HG02642 (cell line): ENCODE results near the gene PRR19.

Source experiments
- ATAC-seq: cut with Tn5 transposase; IDR thresholded peaks from one replicate; pipeline ENCODE4 v1.9.1; 2021; ENCODE audit warnings: mild to moderate bottlenecking; ENCODE audit not compliant: unreplicated experiment, poor library complexity

Gene PRR19

DNA sequence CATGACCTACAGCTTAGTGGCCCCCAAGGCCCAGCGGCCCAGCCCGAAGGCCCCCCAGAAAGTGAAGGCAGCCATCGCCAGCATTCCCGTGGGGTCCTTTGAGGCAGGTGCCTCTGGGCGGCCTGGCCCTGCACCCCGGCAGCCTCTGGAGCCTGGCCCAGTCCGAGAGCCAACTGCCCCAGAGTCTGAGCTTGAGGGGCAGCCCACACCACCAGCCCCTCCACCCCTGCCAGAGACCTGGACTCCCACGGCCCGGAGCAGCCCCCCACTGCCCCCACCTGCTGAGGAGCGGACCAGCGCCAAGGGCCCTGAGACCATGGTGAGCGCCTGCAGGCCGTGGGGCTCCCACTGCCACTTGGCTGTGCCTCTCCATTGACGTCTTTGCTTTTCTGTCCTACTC lies 9.0 kb upstream of the PRR19 start:
- ATAC-seq = no peak

DNA sequence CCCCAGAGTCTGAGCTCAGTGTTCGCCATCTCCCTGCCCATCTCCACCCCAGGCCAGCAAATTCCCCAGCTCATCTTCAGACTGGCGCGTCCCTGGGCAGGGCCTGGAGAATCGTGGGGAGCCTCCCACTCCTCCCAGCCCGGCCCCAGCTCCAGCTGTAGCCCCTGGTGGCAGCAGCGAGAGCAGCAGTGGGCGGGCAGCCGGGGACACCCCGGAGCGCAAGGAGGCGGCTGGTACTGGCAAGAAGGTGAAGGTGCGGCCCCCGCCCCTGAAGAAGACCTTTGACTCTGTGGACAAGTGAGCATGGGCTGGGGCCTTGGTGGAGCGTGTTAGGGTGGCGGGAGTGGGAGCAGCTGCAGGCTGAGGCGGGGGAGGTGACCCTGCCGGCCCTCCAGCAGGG lies 8.4 kb upstream of the PRR19 start:
- ATAC-seq = no peak

- no peak for ATAC-seq
Measured at GRCh38 chr19:42293948-42294347, 8.0 kb upstream of the PRR19 start.

DNA sequence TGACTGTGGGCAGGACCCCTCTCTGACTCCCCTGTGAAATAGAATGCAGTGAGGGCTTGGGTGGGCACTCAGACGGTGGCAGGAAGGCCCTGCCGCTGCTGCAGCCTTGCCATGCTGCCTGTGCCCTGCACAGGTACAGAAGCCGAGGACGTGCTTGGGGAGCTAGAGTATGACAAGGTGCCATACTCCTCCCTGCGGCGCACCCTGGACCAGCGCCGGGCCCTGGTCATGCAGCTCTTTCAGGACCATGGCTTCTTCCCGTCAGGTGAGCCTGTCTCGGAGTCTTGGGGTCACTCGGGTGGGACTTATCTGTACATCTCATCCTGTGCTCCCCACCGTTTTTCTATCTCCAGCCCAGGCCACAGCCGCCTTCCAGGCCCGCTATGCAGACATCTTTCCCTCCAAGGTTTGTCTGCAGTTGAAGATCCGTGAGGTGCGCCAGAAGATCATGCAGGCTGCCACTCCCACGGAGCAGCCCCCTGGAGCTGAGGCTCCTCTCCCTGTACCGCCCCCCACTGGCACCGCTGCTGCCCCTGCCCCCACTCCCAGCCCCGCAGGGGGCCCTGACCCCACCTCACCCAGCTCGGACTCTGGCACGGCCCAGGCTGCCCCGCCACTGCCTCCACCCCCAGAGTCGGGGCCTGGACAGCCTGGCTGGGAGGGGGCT lies 7.3 kb upstream of the PRR19 start:
- ATAC-seq = no peak

DNA sequence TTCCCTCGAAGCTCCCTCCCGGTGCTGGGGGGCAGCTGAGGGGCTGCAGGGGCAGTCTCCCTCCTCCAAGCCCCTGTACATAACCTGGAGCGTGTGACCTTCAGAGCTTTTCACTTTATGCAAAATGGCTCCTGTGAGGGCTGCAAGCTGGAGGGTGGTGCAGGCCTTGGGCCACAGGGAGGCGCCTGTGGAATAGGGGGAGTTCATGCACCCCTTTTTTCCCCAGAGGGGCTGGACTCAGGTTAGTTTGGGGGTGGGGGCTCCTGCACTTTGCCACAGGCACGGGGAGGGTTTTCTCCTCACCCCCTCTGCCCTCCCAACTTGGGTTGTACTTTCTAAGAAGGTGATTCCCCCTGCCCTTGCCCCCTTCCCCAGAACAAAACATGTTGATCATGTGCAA lies 6.6 kb upstream of the PRR19 start:
- no peak for ATAC-seq

GRCh38 chr19:42295831-42296525 lies 6.0 kb upstream of the PRR19 start:
- ATAC-seq = peak; percentile 64

GRCh38 chr19:42297039-42297438 lies 4.9 kb upstream of the PRR19 start:
- no peak for ATAC-seq

DNA sequence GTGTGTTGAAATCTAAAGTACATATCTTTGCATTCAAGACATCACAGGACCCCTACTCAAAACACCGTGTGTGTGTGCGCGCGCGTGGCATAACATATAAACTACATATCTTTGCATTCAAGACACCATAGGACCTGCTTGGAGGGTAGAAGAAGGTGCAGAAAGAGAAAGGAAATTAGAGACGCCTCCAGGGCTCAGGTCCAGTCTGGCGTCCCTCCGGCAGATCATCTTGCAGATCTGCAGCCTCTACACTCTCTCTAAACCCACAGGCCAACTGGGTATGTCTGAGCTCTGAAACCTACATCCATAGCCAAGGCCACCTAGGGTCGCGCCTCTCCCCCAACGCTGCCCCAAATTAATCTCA lies 1.2 kb downstream of the PRR19 start:
- ATAC-seq = no peak

- no peak for ATAC-seq
Measured at GRCh38 chr19:42303876-42304275, 1.9 kb downstream of the PRR19 start.

GRCh38 chr19:42306646-42307045 lies 4.7 kb downstream of the PRR19 start:
- ATAC-seq = no peak

DNA sequence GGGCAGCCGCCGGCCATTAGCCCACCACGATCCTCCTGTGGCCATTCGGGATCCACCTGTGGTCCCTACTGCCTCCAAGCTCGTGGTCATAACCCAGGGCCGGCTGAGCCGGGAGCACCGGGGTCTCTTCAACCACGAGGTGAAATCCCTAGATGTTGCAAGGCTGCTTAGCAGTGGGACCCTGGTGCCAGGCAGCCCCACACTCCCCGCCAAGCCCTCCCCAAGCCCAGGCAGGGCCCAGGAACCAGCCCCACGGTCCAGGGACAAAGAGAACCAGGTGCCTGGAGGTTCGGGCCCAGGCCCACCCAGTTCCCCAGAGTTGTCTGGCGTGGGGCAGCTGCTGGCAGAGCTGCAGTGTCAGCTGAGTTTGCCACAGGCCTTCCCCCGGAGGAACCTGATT lies 7.8 kb downstream of the PRR19 start:
- no peak for ATAC-seq

GRCh38 chr19:42311657-42312056 lies 9.7 kb downstream of the PRR19 start:
- no peak for ATAC-seq

DNA sequence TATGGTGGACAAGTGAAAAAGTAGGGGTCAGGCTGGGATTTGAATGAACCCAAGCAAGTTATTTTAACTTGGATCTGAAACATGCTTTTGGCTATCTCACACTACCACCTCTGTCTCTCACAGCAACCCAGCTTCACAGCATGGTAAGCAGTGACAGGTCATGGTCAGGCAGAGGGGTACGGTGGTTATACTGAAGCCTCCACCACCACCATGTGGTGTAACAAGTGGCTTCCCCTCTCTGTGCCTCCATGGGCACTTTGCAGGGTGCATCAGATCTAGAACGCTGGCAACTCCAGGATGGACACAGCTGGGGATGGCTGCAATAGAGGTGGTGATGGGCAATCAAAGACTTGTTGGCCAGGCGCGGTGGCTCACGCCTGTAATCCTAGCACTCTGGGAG lies 10.4 kb downstream of the PRR19 start:
- no peak for ATAC-seq

GRCh38 chr19:42313096-42313839 lies 11.3 kb downstream of the PRR19 start, which contains the start of gene TMEM145:
Gene TMEM145 (plus strand): TSS chr19:42313309. CDS start chr19:42313377, 68 bp downstream.
- no peak for ATAC-seq

- ATAC-seq = no peak
Measured at GRCh38 chr19:42313840-42314755, 12.2 kb downstream of the PRR19 start.

DNA sequence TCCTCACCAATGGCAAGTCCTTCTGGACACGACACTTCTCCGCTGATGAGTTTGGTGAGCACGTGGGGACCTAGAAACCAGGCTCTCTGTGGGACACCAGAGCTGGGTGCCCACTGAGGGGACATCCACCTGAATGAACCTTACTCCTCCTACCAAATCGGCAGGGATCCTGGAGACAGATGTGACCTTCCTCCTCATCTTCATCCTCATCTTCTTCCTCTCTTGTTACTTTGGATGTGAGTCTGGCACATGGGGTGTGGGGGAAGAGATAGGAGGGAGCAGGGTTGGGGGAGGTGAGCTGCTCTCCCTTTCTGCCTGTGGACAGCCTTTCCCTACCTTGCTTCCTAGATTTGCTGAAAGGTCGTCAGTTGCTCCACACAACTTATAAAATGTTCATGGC lies 13.1 kb downstream of the PRR19 start:
- no peak for ATAC-seq

GRCh38 chr19:42316223-42317211 lies 14.6 kb downstream of the PRR19 start:
- peak; percentile 54 for ATAC-seq

DNA sequence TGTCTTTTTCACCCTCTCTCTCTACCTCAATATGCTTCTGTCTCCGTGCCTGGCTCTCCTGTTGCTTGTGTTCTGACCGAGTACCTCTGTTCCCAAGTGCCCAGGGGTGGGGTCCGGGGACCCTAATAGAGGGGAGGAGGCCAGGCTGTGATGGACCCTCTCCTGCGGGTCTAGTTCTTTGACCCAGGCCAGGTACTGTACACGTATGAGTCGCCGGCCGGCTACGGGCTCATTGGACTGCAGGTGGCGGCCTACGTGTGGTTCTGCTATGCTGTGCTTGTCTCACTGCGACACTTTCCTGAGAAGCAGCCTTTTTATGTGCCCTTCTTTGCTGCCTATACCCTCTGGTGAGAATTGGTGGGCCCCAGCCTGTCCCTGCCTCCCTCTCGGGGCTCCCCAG lies 15.6 kb downstream of the PRR19 start:
- ATAC-seq = no peak

- no peak for ATAC-seq
Measured at GRCh38 chr19:42322305-42322704, 20.4 kb downstream of the PRR19 start.
